GM12878 (cell line): ENCODE measurements around the gene MLXIPL. TPM values are rescaled to one million over a fixed set of nuclear protein-coding genes. Genes with fewer than 3 reads are reported as not detected.

Experiments
- ATAC-seq: fragments of 200-7000 bp; cut with Tn5 transposase; 3 replicates; pipeline ENCODE4 v1.9.1; 2020; ENCODE audit warnings: mild to moderate bottlenecking, moderate library complexity
- BruUV-seq: library from RNA; stranded (reverse); fragments of 400-500 nt; replicated peaks from 2 replicates; lab custom pipeline; 2021; lab: Mats Ljungman, UMichigan
- CTCF ChIA-PET: fragments of 300-600 bp; sonication (Branson Sonifier 250); formaldehyde crosslinking; extraction: SDS; loops from one replicate; lab custom pipeline; 2021; ENCODE audit warnings: inconsistent platforms; lab: Yijun Ruan, JAX
- POLR2A ChIA-PET: fragments of 350-600 bp; formaldehyde crosslinking; extraction: SDS; loops from one replicate; lab custom pipeline; 2021; ENCODE audit warnings: inconsistent platforms; lab: Charles Lee
- RAD21 ChIA-PET: fragments of 300-600 bp; sonication (Branson Sonifier 250); formaldehyde crosslinking; loops from one replicate; lab custom pipeline; 2023; ENCODE audit warnings: antibody characterized with exemption; ENCODE audit not compliant: unreplicated experiment; lab: Charles Lee
- SMC1A ChIA-PET: fragments of 300-600 bp; sonication (Branson Sonifier 250); formaldehyde crosslinking; loops from one replicate; lab custom pipeline; 2023; ENCODE audit not compliant: unreplicated experiment, uncharacterized antibody; lab: Charles Lee
- DNase-seq: peaks from one replicate; pipeline ENCODE4 v3.0.0-alpha.2; 2011; ENCODE audit warnings: low read depth, low spot score
- FAIRE-seq: peaks from 3 replicates; lab custom pipeline; 2011; peaks lifted over from hg19 to GRCh38; lab: Jason Lieb, UNC
- H2AFZ ChIP-seq: 2 replicates; pipeline ENCODE4 v1.6.0; 2011; ENCODE audit warnings: low read depth, low read length, control low read depth; ENCODE audit not compliant: control insufficient read depth
- H3K27ac ChIP-seq: 2 replicates; pipeline ENCODE4 v1.5.1; 2011; ENCODE audit warnings: control low read depth; ENCODE audit not compliant: control insufficient read depth, insufficient read depth
- H3K27me3 ChIP-seq, 2 experiments: replicated peaks in 1 of 2; 2 replicates each; pipeline versions ENCODE4 v1.6.0 to v1.6.1; 2011; ENCODE audit warnings: low read length in 1 of 2; ENCODE audit not compliant: control insufficient read depth in 2 of 2, insufficient read depth in 2 of 2
- H3K36me3 ChIP-seq, 2 experiments: 2 replicates each; pipeline ENCODE4 v1.5.1; 2011; ENCODE audit warnings: low read length in 1 of 2; ENCODE audit not compliant: control insufficient read depth in 2 of 2, insufficient read depth in 2 of 2
- H3K4me1 ChIP-seq: 2 replicates; pipeline ENCODE4 v1.6.1; 2011; ENCODE audit warnings: mild to moderate bottlenecking, low read length, moderate library complexity, mixed read lengths; ENCODE audit not compliant: control insufficient read depth, insufficient read depth
- H3K4me2 ChIP-seq: 2 replicates; pipeline ENCODE4 v1.6.0; 2011; ENCODE audit warnings: control low read depth; ENCODE audit not compliant: control insufficient read depth, insufficient read depth
- H3K4me3 ChIP-seq: fragments of 200-600 bp; sonication (generic); 2 replicates; pipeline ENCODE4 v1.5.1; 2016
- H3K79me2 ChIP-seq: 2 replicates; pipeline ENCODE4 v1.6.0; 2011; ENCODE audit warnings: low read length; ENCODE audit not compliant: control insufficient read depth, insufficient read depth
- H3K9ac ChIP-seq: 2 replicates; pipeline ENCODE4 v1.8.0; 2011; ENCODE audit warnings: low read length, control low read depth, mixed read lengths; ENCODE audit not compliant: control insufficient read depth, insufficient read depth
- H3K9me3 ChIP-seq: replicated peaks from 3 replicates; pipeline ENCODE4 v1.5.1; 2011; ENCODE audit warnings: mild to moderate bottlenecking, low read length; ENCODE audit not compliant: control insufficient read depth, insufficient read depth
- H4K20me1 ChIP-seq: 2 replicates; pipeline ENCODE4 v1.6.0; 2011; ENCODE audit not compliant: control insufficient read depth, insufficient read depth
- BCL3 ChIP-seq: IDR thresholded peaks from 2 replicates; pipeline ENCODE4 v1.6.1; 2011; ENCODE audit warnings: borderline replicate concordance, low read depth, mild to moderate bottlenecking, moderate library complexity, low read length; ENCODE audit not compliant: insufficient read depth, poor library complexity, severe bottlenecking
- CBFB ChIP-seq: IDR thresholded peaks from 2 replicates; pipeline ENCODE4 v1.6.1; 2016; ENCODE audit warnings: antibody characterized with exemption, low read depth
- CBX3 ChIP-seq: fragments of 200-600 bp; sonication (generic); IDR thresholded peaks from 2 replicates; pipeline ENCODE4 v1.6.1; 2016; ENCODE audit warnings: low read depth, borderline replicate concordance
- CREB1 ChIP-seq: IDR thresholded peaks from 2 replicates; pipeline ENCODE4 v1.6.1; 2012; ENCODE audit warnings: low read depth, mild to moderate bottlenecking, inconsistent platforms
- IRF4 ChIP-seq: IDR thresholded peaks from 2 replicates; pipeline ENCODE4 v1.6.1; 2011; ENCODE audit warnings: low read depth, low read length
- JUNB ChIP-seq: IDR thresholded peaks from 2 replicates; pipeline ENCODE4 v1.6.1; 2016; ENCODE audit warnings: antibody characterized with exemption, mild to moderate bottlenecking
- NFIC ChIP-seq: IDR thresholded peaks from 2 replicates; pipeline ENCODE4 v1.6.1; 2012; ENCODE audit warnings: low read depth, mild to moderate bottlenecking, inconsistent platforms, low read length, moderate library complexity
- NRF1 ChIP-seq: conservative IDR thresholded peaks from 2 replicates; pipeline ENCODE4 v1.6.1; 2011; ENCODE audit warnings: mild to moderate bottlenecking, low read depth, low read length, improper control_type of control experiment
- POLR2AphosphoS2 ChIP-seq: IDR thresholded peaks from 2 replicates; pipeline ENCODE4 v1.6.1; 2011; ENCODE audit warnings: low read depth, mild to moderate bottlenecking, low read length, improper control_type of control experiment, moderate library complexity
- RUNX3 ChIP-seq: IDR thresholded peaks from 2 replicates; pipeline ENCODE4 v1.6.1; 2012; ENCODE audit warnings: low read length, inconsistent platforms
- TBL1XR1 ChIP-seq: IDR thresholded peaks from 2 replicates; pipeline ENCODE4 v1.6.1; 2012; ENCODE audit warnings: low read depth, low read length, improper control_type of control experiment
- TCF12 ChIP-seq: IDR thresholded peaks from 2 replicates; pipeline ENCODE4 v1.6.1; 2011; ENCODE audit warnings: low read depth, mild to moderate bottlenecking, low read length
- ZSCAN29 ChIP-seq: fragments of 450-650 bp; IDR thresholded peaks from 2 replicates; pipeline ENCODE4 v1.6.1; 2017; ENCODE audit warnings: mild to moderate bottlenecking, moderate library complexity
- WGBS: methylation state at CpG from one replicate; pipeline ENCODE4 v1.1.6; 2016; ENCODE audit warnings: low lambda C conversion rate; ENCODE audit not compliant: insufficient replicate concordance, insufficient coverage; ENCODE audit errors: missing lambda C conversion rate; 5-methylcytosine and 5-hydroxymethylcytosine counted together
- in situ Hi-C: fragments of 300-500 bp; cut with MboI; formaldehyde crosslinking; loops from 9 replicates; pipeline ENCODE4 v1.14.3; 2018; ENCODE audit warnings: mixed read lengths
- intact Hi-C: fragments of 100-400 bp; cut with micrococcal nuclease; formaldehyde crosslinking; loops from one replicate; pipeline ENCODE4 v1.14.2; 2022; ENCODE audit not compliant: unreplicated experiment
- polyA plus RNA-seq, 11 experiments: library from polyadenylated mRNA; depleted of rRNA in 4 of 11; unstranded in 6 of 11; stranded (reverse) in 5 of 11; fragments of >200 nt; fragmentation: Nextera tagmentation in 4 of 11; fragmentation: Illumina TruSeq in 1 of 11; extraction: Ambion mirVana in 4 of 11; extraction: Trizol in 1 of 11; gene quantifications; 1 replicate in 1 of 11; 2 replicates in 10 of 11; pipeline versions ENCODE4 v1.2.1 to v1.2.3, GENCODE V29; 2011 to 2016; ENCODE audit warnings: inconsistent platforms in 2 of 11, missing spikeins in 2 of 11, low read depth in 1 of 11
- total RNA-seq, 4 experiments: library from RNA; depleted of rRNA in 3 of 4; stranded (reverse); fragments of >200 nt in 3 of 4; fragmentation: Illumina TruSeq in 1 of 4; extraction: Trizol in 1 of 4; gene quantifications; 2 replicates each; pipeline versions ENCODE4 v1.2.1 to v1.2.3, GENCODE V29; 2013 to 2021
- TF ChIP-seq, protein P1 (sequence below): IDR thresholded peaks from 2 replicates; pipeline ENCODE4 v1.6.1; 2012; ENCODE audit warnings: low read length, inconsistent platforms

The MLXIPL gene
- total and polyA plus RNA-seq, 10 of the 15 experiments (the other 5 are each of a cell fraction or from before 2014, with no cell fraction given): 0.21 TPM; not detected in 9

DNA sequence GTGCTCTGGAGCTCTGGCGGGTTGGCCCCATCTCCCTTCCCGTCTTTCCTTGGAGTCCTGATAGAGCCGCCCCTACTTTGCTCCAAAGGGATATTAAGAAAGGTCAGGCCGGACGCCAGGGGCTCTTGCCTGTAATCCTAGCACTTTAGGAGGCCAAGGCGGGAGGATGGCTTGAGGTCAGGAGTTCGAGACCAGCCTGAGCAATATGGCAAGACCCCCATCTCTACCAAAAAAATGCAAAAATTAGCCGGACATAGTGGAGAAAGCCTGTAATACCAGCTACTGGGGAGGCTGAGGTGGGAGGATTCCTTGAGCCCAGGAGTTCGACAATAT, 313 bp upstream of the MLXIPL start:
- Histone ChIP-seq H3K27me3 (peaks cover 0 to 6% of the 10 kb centered on the region in 2 experiments; a peak in 2 of 4 replicates), H3K36me3 (no peaks in the 10 kb centered on the region), H3K4me3 (no peak overlapping the region), H2AFZ (no peak overlapping the region), H4K20me1 (no peaks in the 10 kb centered on the region), H3K79me2 (no peaks in the 10 kb centered on the region), H3K4me1 (no peaks in the 10 kb centered on the region), H3K27ac (no peak overlapping the region)
- ChIA-PET POLR2A (no interaction called here), RAD21 (interaction anchor here (0.9 kb wide), 1 partner anchor 109 kb away, joined by 4 read pairs; no protein-coding TSS in a partner anchor), CTCF (interaction anchor here (0.6 to 1.5 kb wide), 2 partner anchors 18 to 776 kb away, joined by 4 read pairs; no protein-coding TSS in a partner anchor), SMC1A (no interaction called here)
- no peak for FAIRE-seq
- no peak for ATAC-seq
- 45% methylated on average over 9 of the region's 9 CpGs for WGBS
- in situ Hi-C loops: no loop called here
- no peak for TF ChIP-seq JUNB
- TF ChIP-seq NRF1: no peak
- TF ChIP-seq CREB1: no peak
- no peak for TF ChIP-seq POLR2AphosphoS2
- TF ChIP-seq CBX3: no peak
- TF ChIP-seq NFIC: no peak
- no peak for TF ChIP-seq IRF4
- TF ChIP-seq TCF12: no peak
- TF ChIP-seq, protein P1, sequence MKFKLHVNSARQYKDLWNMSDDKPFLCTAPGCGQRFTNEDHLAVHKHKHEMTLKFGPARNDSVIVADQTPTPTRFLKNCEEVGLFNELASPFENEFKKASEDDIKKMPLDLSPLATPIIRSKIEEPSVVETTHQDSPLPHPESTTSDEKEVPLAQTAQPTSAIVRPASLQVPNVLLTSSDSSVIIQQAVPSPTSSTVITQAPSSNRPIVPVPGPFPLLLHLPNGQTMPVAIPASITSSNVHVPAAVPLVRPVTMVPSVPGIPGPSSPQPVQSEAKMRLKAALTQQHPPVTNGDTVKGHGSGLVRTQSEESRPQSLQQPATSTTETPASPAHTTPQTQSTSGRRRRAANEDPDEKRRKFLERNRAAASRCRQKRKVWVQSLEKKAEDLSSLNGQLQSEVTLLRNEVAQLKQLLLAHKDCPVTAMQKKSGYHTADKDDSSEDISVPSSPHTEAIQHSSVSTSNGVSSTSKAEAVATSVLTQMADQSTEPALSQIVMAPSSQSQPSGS: no peak
- no peak for TF ChIP-seq TBL1XR1
- no peak for TF ChIP-seq ZSCAN29
- no peak for TF ChIP-seq BCL3
- no peak for TF ChIP-seq CBFB
- no peak for TF ChIP-seq RUNX3
- TF ChIP-seq, all 136 proteins: peak for 0
- H3K4me2 ChIP-seq: no peak overlapping the region
- no peaks in the 10 kb centered on the region for H3K9me3 ChIP-seq
- DNase-seq: no peak
- intact Hi-C loops: loop anchor here (5.0 kb wide), 2 partner anchors 43 to 103 kb away; partner anchors contain the start of gene VPS37D
- no peak overlapping the region for H3K9ac ChIP-seq
- BruUV-seq: no TSS peak
